NCI-H524 (cell line): ENCODE results near the gene FANCC.
A peak's percentile ranks its signal among the peaks of the same experiment; 100 is the strongest.

Source experiments
- DNase-seq, 2 experiments: peaks; one replicate each; lab custom pipeline; 2025; lab: John Stamatoyannopoulos, UW

The FANCC gene

DNA sequence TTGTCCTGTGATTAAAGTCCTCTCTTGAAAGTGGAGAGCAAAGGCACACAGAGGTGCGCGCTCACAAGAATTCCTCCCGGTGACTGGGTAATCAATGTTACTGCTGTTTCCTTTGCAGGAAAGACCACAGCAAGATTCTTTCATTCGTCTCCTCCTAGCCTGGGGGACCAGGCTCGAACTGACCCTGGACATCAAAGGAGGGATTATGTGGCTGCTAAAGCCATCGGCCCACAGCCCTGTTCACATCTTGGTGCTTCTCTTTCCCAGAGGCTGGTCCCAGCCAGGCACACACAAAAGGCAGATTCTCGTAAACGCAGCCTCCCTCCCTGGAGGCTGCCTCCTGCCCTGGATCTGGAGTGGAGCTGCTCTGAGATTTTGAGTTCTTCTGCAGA lies 230.9 kb downstream of the FANCC start:
- DNase-seq: no peak

DNA sequence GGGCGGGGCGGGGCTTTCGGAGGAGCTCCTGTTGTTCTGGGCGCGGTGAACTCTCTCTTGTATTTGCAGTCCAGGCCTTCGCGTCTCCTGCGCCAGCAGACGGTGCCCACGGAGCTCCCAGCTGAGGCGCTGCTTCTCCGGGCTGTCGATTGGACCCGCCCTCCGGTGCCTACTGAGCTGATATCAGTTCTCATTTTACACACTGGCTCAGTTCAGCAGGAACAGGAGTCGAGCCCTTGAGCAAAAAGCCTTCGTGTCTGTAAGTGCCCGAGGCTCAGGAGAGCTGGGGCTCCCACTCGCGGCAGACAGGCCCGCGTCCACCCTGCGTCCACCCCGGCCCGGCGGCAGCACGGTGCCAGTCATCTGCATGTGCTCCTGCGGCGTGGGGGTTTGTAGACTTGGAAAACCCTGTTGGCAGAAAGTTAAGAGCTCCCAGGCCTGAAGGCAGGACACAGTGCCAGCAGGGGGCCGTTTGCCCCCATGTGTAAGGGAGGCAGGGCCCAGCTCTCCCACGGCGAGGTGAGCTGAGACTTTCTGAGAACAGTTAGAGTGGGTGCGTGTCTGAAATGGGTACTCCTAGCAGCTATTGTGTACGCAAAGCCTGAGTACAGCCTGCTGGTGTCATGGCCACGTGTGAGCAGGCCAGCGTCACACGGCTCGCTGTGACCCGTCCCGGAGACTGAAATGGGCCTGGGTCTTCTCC lies 231.5 kb downstream of the FANCC start:
- DNase-seq: no peak

DNA sequence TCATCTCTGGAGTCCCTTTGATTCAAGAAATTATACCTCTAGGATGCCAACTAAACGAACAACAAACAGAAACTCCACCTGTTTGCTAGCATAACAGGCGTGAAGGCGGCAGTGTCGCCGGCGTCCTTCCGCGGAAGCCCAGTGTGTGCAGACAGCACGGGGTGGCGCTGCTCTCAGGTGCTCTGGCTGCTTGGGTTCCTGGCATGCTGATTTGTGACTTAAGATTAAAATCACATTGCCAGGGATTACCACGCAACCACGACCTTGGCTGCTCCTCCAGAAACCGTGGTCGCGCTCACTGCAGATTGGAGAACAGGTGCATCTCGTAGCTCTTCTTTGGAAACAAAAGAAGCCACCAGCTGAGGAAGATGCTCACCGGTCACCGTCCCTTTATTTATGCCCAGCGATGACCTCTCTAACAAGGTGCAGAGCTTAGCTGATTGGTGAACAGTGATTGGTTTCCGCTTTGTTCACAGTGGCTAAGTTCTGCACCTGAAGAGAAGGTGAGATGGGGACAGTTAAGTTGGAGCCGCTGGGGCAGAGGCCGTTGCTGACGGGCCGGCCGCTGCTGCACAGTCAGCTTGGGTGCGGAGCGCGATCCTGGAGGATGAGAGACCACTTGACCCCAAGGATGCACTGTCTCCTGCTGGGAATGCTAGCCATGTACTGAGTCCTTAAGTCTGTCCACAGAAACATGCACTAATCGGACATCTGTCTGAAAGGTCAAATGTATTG lies 232.3 kb downstream of the FANCC start:
- no peak for DNase-seq

DNA sequence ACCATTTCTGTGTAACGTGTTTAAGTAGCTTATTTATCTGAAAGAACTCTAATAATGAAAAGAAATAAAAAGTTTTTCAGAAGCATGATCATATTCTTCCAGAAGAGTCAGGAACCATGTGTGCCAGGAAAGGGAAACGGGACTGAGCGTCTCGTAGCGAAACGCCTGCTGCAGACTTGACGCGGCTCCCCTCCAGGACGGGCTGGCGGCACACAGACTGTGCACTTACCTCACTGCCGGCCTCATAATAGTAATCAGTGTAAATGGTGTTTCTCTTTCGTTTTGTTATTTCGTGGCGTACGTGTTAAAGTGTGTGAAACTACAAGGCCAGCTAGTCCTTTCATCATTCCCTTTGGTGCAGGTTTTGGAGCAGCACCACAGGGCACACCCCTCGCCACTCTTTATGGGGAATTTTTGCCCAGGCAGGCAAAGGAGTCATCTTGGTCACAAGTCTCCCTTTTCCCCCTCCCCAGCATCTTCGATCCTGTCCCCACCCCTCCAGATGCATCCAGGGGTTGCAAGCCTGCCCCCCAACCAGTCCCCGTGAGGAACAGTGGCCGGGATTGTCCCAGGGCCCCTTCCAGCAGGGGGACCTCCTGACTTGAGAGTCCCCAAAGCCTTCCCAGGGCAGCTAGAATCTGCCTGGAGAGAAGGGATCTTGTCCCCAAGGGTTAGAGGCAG lies 233.1 kb downstream of the FANCC start:
- DNase-seq: no peak

DNA sequence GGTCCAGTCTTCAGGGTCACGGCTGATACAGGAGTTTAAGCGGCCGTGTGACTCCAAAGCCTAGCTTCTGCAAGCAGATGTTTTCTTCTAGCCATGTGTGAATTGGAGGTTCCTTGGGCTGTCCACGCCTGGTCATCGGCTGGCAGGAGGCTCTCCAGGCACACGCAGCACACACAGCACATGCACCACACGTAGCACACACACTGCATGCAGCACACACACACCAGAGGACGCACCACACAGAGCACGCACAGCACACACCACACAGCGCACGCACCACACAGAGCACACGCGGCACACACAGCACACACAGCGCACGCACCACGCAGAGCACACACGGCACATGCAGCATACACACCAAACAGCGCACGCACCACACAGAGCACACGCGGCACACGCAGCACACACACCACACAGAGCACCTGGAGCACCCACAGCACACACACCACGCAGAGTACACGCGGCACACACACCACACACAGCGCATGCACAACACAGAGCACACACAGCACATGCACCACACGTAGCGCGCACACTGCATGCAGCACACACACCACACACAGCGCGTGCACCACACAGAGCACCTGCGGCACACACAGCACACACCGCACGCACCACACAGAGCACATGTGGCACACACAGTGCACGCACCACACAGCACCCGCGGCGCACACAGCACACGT lies 234.3 kb downstream of the FANCC start:
- DNase-seq: no peak

DNA sequence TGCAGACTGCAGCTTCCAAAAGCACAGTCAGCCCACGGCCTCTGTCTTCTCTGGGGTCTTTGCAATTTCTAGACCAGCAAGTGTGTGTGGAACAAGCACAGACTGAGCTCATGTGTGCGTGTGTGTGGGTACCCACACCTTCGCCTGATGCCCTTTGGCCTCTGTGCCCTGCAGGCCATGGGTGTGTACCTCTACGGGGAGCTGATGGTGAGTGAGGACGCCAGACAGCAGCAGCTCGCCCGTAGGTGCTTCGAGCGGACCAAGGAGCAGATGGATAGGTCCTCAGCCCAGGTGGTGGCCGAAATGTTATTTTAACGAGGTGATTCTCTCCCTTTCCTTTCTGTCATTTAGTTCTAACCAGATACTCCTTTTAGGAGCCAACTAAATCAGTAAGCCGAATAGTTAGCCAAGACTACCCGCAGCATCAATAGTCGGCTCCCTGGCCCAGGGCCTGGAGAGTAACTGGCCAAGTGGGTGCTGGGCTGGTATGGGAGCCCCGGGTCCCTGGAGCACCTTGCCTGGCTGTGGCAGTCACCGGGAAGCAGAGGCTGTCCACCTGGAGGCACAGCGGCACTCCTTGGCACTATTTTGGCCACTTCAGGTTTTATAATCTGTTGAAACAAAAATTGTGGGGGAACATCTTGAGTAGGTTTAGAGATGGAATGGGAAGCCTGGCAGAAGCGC lies 235.0 kb downstream of the FANCC start:
- no peak for DNase-seq

DNA sequence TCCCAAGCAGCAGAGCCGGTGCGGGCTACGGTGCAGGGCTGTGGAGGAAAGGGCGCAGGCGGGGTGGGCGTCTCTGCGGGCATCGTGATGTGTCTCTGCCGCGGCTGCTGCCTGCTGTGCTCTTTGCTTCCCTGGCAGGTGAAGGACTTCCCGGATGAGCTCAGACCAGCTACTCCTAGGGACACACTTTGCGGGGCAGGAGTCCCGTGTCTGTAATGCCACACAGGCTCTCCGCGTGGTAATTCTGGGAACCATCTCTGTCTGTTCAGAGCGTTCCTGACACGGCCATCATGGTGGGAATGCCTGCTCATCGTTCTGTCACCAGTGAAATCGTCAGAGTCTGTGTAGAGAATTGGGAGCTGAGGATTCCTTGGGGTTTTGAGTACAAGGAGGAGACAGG lies 235.5 kb downstream of the FANCC start:
- no peak for DNase-seq

DNA sequence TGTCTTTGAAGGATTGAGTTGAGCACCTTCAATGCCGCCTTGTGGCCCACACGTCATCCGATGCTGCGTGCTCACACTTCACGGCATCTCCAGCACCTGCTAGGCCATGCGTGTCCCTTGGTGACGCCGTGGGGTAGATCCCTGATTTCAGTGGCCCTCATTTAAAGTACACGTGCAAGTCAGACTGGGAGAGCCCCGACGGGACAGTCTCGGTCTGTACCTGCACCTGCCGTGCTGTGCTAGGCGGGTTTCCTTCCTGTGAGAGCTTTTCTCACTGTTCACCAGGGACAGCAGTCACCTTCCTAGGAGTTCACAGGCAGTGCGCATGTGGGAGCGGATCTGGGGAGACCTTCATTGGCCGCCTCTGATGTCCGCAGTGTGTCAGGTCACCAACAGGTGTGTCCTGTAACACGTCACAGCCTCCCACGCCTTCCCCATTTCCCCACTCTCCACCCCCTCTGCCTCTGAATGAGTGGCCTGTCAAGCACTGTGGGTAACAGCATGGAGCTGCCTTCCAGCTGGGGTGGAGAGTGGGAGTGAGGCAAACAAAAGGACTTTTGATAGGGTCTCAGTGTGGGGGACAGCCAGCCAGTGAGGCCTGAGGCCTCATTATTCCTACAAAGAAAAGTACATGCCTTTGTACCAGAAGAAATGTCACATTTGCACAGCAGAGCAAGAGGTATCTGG lies 236.4 kb downstream of the FANCC start:
- DNase-seq: no peak

DNA sequence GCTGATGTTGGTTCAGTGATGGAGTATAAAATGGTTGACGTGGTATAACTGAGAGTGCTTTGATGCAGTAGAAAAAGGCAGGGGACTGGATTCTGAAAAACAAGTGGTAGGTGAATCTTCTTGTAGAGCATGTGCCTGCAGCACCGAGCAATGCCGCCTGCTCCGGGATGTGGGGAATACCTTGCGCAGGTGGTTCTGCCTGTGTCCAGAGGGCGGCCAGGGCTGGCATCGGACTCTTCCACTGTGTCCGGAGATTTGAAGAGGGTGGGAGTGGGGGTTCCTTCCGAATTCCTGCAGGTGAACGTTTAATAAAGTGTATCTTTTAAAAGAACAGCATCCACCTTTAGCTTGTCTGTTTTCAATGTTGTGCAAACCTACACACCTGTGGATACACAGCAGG lies 238.0 kb downstream of the FANCC start:
- DNase-seq: no peak

DNA sequence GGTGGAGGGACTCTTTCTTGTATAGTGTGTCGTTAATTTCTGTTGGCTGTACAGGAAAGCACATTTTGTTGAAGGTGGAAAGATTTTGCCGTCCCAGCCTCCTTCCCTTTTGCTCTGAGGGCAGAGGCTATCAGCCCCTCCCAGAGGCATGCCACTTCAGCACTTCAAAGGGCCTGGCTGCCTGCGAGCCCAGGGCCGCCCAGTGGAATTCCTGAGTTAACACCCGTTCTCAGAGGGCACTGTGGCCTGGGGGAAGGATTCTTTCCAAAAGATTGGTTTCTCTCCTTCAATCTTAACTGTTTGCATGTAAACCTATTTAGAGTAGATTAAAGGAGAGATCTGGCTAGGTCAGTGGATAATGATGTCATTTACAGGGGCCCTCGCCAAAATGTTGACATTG lies 238.6 kb downstream of the FANCC start:
- DNase-seq: no peak

DNA sequence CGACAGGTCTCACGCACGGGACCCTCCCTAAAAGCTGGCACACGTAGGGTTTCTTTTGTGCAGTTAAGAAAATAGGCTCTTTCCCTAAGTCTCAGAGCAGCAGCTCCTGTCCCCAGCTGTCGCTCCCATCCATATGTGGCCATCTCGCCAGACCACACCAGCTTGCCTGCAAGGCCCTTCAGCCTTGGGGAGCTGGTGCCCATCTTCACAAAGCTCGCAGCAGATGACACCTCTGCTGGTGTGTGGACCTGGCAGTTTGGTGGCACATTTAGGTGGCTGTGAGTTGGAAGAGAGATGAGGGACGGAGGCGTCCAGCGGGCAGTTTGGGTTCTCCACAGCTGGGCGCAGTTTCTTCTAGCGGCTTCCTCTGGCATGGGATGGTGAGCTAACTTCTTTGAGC lies 239.0 kb downstream of the FANCC start:
- peak; percentile 14 to 66 for DNase-seq

DNA sequence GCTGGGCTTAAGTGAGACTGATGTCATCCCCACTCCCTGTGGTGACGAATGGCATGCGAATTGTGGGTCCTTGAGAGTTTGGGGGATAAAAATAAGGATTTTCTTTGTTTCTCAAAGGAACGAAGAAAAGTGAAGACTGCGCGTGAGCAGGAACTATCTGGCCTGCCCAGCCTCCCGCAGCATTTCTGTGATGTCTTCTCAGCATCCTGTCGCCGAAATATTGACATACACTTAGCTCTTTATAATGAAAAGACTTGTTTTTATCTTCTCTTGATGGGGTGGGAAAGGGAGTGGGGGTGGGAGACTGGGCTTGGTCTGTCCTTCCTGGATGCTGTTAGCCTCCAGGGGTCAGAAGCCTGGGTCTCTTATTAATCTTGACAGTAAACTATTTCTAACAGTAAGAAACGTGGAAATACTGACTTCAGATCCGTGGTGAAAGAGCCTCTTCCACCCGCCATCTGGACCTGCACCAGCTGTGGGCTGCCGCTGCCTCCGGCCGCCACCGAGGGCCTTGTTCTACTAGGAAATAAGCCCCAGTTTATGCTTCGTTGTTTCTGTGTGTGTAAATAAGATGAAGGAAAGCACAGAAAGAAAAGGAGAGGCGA lies 239.6 kb downstream of the FANCC start:
- DNase-seq: peak; percentile 13 to 57

DNA sequence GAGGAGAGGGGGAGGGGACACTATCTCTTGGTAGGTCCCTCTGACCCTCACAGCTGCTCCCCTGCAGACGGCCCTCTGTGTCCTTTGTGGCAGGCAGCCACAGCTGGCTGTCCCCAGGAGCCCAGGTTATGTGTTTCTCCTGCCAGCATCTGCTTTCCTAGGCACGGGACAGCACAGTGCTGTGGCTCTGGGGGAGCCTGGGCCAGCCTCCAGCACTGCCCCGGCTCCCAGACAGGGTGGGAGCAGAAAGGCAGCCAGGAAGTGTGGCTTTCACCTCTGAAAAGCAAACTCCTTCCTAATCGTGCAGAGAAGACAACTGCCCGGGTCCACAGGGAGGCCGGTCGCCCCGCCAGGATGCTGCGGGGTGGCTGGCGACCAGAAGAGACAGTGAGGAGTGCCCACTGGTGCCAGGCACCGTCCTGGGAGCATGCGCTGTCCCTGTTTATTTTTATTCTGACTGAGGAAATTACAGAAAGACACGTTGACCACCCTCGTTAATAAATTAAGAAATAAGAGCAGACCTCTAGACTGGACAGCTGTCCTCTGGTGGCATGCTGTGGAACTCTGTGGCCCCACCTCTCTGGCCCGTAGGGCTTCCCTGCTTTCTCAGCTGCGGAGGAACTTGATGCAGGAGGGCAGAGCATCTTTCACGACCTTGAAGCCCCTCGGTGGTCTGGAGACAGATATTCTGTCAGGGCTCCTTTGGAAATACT lies 240.3 kb downstream of the FANCC start:
- DNase-seq: no peak

DNA sequence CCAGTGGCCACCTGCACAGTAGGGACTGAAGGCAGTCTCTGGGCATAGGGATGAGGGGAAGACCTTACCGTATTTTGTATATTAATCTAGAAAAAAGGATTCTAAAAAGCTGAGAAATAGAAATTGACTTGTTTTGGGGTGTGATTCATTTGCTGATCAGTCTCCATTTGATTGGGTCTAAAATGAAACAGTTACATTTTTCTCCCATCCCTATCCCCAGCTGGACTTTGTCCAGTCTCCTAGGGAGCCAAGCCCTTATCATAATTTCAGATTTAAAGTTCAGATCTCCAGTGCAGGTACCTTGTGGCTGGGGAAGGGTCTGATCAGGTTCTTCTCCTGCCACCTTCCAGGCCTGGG lies 240.8 kb downstream of the FANCC start:
- no peak for DNase-seq

DNA sequence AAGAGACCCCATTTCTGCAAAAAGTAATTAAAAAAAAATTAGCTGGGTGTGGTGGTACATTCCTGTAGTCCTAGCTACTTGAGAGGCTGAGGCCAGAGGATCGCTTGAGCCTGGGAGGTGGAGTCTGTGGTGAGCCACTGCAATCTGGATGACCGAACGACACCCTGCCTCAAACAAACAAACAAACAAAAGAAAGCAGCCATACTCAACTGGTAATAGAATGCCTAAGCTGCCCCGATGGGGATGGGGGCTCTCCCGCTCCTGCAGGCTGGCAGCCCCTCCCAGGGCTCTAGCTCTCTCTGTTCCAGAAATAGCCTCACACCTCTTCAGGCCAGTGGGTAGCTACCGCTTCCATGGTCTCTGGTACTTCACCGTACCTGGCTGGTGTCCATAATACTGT lies 241.8 kb downstream of the FANCC start:
- no peak for DNase-seq

DNA sequence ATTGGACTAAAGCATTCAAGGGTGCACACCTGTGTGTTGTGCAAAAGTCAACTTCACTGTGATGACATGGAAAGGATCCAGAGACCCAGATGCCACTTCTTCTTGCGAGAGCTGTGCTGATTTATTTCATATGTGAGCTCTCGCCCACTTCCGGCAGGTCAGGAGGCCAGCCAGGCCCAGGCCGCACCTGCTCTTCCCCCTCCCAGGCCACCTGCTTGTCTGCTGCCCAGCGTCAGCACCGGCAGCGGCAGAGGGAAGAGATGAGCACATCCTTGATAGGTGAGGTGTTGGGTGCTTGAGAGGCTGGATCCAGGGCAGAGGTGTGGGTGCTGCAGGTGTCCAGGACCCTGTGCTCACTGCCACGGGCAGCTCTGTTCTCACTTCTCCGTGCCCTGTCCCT lies 242.9 kb downstream of the FANCC start:
- peak; percentile 14 to 73 for DNase-seq

DNA sequence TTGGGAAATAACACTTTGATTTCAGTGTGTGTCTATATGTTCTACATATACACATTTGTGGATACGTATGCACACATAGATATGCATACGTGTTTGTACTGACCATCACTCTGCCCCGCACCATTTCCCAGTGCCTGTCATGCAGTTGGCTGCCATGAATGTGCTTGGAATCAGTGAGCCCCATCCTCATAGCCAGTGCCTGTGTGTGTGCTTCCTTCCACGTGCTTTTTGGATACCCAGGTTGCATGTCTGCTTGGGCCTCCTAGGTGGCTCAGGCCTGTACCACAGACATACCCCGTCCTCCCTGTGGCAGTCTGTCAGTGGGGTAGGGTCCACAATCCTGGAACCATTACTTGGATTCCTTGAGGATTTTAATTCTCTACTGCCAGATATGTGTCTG lies 243.6 kb downstream of the FANCC start:
- DNase-seq: no peak

DNA sequence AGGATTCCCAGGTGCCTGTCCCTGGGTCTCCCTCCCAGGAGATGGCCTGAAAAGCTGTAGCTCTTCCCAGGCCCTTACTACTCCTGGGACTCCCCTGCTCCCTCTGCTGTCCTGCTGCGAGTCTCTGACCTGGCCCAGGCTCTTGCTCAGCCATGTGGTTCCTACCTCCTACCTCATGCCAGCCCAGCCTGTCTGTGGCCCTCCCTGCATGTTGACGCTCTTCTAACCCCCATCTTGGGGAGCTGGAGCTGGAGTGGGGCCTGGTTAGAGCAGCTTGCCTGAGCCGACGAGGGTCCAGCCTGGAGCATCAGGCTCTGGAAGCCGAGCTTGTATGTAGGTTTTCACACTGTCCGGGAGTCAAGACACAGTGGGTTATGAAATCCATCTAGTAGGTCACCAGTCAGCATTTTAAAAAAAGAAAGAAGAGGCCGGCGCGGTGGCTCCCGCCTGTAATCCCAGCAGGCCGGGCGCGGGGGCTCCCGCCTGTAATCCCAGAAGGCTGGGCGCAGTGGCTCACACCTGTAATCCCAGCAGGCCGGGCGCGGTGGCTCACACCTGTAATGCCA lies 244.4 kb downstream of the FANCC start:
- DNase-seq: peak in 1 of 2 experiments; percentile 16

DNA sequence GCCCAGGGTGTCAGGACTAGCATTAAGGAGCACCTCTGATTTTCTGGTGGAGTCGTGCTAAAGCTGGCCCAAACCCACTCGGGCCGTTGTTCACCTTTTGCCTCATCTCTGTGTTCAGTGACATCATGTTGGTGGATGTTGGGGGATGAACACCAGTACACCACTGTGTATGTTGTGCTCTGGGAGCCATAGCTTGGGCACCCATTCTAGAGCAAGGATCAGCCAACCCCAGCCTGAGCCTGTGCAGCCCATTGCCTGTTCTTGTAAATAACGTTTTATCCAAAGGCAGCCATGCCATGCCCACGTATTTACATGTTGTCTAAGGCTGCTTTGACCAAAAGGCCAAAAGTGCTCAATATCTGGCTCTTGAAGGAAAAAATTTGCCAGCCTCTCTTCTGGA lies 245.6 kb downstream of the FANCC start:
- DNase-seq: no peak

DNA sequence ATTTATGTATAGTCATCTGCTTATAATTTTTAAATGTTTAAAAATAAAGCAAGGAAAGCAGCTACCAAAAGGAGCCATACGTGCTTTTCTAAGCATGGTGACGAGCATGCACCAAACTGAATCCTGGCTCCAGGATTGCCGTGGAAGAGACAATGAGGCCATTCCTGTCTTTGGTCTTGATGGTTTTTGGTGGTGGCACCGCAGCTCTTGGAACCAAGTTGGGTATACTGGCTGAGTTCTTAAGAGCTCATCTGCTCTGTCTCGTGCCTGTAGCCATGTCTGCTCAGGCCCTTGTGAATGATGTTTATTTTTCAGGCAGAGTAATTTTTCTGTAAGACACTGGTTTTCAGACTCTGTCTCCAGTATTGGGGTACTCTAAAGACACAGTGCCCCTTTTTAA lies 246.1 kb downstream of the FANCC start:
- no peak for DNase-seq
